K562 (cell line): Measurements from ENCODE around the gene WNT7B. TPM values are rescaled to one million over a fixed set of nuclear protein-coding genes. Genes with fewer than 3 reads are reported as not detected.

Experiments used
- ATAC-seq: fragments of 200-7000 bp; cut with Tn5 transposase; 3 replicates; pipeline ENCODE4 v1.9.1; 2020; ENCODE audit warnings: moderate library complexity
- BruUV-seq: library from RNA; stranded (reverse); fragments of 400-500 nt; replicated peaks from 2 replicates; lab custom pipeline; 2021; lab: Mats Ljungman, UMichigan
- CTCF ChIA-PET: fragments of 300-600 bp; formaldehyde crosslinking; extraction: SDS; loops from one replicate; lab custom pipeline; 2021; ENCODE audit warnings: low intra/inter-chr PET ratio; lab: Yijun Ruan, JAX
- POLR2A ChIA-PET: fragments of 300-600, 350-650 bp; sonication (Branson Sonifier 250); formaldehyde crosslinking; extraction: SDS; loops from one replicate; lab custom pipeline; 2021; ENCODE audit warnings: antibody characterized with exemption, inconsistent platforms; lab: Yijun Ruan, JAX
- DNase-seq, 4 experiments: peaks; one replicate each; pipeline versions ENCODE4 v3.0.0 to v3.0.0-alpha.2; 2011 to 2018; ENCODE audit warnings: low spot score in 3 of 4, mixed read lengths in 3 of 4; ENCODE audit errors: extremely low read depth in 1 of 4
- FAIRE-seq: peaks from 2 replicates; lab custom pipeline; 2011; peaks lifted over from hg19 to GRCh38; lab: Jason Lieb, UNC
- H2AFZ ChIP-seq: 2 replicates; pipeline ENCODE4 v1.6.0; 2011; ENCODE audit warnings: low read depth, low read length, control low read depth, inconsistent platforms
- H3K27ac ChIP-seq: fragments of 200-600 bp; 3 replicates; pipeline ENCODE4 v1.8.0; 2011; ENCODE audit warnings: low read depth, mild to moderate bottlenecking, control low read depth, inconsistent platforms, low read length, moderate library complexity, mixed read lengths; ENCODE audit errors: extremely low read depth
- H3K27me3 ChIP-seq, 2 experiments: fragments of 300-600 bp in 1 of 2; 2 replicates in 1 of 2; 3 replicates in 1 of 2; pipeline versions ENCODE4 v1.6.0 to v1.8.0; 2011; ENCODE audit warnings: inconsistent platforms in 2 of 2, low read length in 2 of 2, mild to moderate bottlenecking in 1 of 2, mixed read lengths in 1 of 2, moderate library complexity in 1 of 2; ENCODE audit not compliant: control insufficient read depth in 2 of 2, insufficient read depth in 2 of 2
- H3K36me3 ChIP-seq: fragments of 300-600 bp; 3 replicates; pipeline ENCODE4 v1.8.0; 2011; ENCODE audit warnings: mild to moderate bottlenecking, low read length, inconsistent platforms; ENCODE audit not compliant: control insufficient read depth, insufficient read depth
- H3K4me1 ChIP-seq, 2 experiments: fragments of 200-600 bp in 1 of 2; replicated peaks in 1 of 2; 2 replicates in 1 of 2; 3 replicates in 1 of 2; pipeline versions ENCODE4 v1.5.1 to v1.8.0; 2011; ENCODE audit warnings: inconsistent platforms in 2 of 2, low read length in 2 of 2, mild to moderate bottlenecking in 1 of 2, mixed read lengths in 1 of 2, moderate library complexity in 1 of 2; ENCODE audit not compliant: control insufficient read depth in 2 of 2, insufficient read depth in 2 of 2
- H3K4me2 ChIP-seq: 2 replicates; pipeline ENCODE4 v1.6.1; 2011; ENCODE audit warnings: low read length, control low read depth, inconsistent platforms, mixed read lengths; ENCODE audit not compliant: insufficient read depth
- H3K4me3 ChIP-seq: fragments of 200-600 bp; sonication (generic), shearing (Covaris generic); 2 replicates; pipeline ENCODE4 v1.5.1; 2016; ENCODE audit warnings: control low read depth, inconsistent platforms
- H3K79me2 ChIP-seq: fragments of 200-600 bp; 3 replicates; pipeline ENCODE4 v1.8.0; 2011; ENCODE audit warnings: low read length, inconsistent platforms; ENCODE audit not compliant: control insufficient read depth, insufficient read depth
- H3K9ac ChIP-seq, 2 experiments: 2 replicates each; pipeline versions ENCODE4 v1.6.0 to v1.6.1; 2011; ENCODE audit warnings: low read depth in 2 of 2, low read length in 2 of 2, control low read depth in 1 of 2, inconsistent platforms in 1 of 2, mild to moderate bottlenecking in 1 of 2, mixed read lengths in 1 of 2; ENCODE audit not compliant: insufficient read depth in 1 of 2
- H3K9me1 ChIP-seq: one replicate; pipeline ENCODE4 v1.6.0; 2011; ENCODE audit warnings: inconsistent platforms, mild to moderate bottlenecking, low read length, moderate library complexity; ENCODE audit not compliant: control insufficient read depth, insufficient read depth
- H3K9me3 ChIP-seq: replicated peaks from 2 replicates; pipeline ENCODE4 v1.5.1; 2011; ENCODE audit warnings: low read depth, low read length, inconsistent platforms; ENCODE audit not compliant: control insufficient read depth, insufficient read depth
- H4K20me1 ChIP-seq: replicated peaks from 2 replicates; pipeline ENCODE4 v1.6.1; 2011; ENCODE audit warnings: low read length, inconsistent platforms, mixed read lengths; ENCODE audit not compliant: control insufficient read depth, insufficient read depth
- HBP1 ChIP-seq: fragments of 450-650 bp; formaldehyde crosslinking; IDR thresholded peaks from 2 replicates; pipeline ENCODE4 v1.4.0; 2022; ENCODE audit warnings: missing genetic modification characterization
- HCFC1 ChIP-seq: IDR thresholded peaks from 2 replicates; pipeline ENCODE4 v1.6.1; 2012; ENCODE audit warnings: low read depth, low read length, improper control_type of control experiment
- IRF2 ChIP-seq: sonication (generic); formaldehyde crosslinking; IDR thresholded peaks from 2 replicates; pipeline ENCODE4 v1.8.1; 2022; ENCODE audit warnings: mild to moderate bottlenecking, missing genetic modification reagents
- MAFK ChIP-seq: IDR thresholded peaks from 2 replicates; pipeline ENCODE4 v1.6.1; 2011; ENCODE audit warnings: low read length, improper control_type of control experiment
- NFYB ChIP-seq: IDR thresholded peaks from 2 replicates; pipeline ENCODE4 v1.6.1; 2011; ENCODE audit warnings: mild to moderate bottlenecking, moderate library complexity; ENCODE audit not compliant: insufficient read length; ENCODE audit errors: extremely low read depth
- POLR3A ChIP-seq: IDR thresholded peaks from 2 replicates; pipeline ENCODE4 v1.6.1; 2011; ENCODE audit warnings: borderline replicate concordance, mild to moderate bottlenecking, moderate library complexity; ENCODE audit not compliant: insufficient read length, insufficient read depth; ENCODE audit errors: extremely low read depth
- SMC3 ChIP-seq: conservative IDR thresholded peaks from 2 replicates; pipeline ENCODE4 v1.6.1; 2011; ENCODE audit warnings: low read depth, low read length, improper control_type of control experiment; ENCODE audit not compliant: insufficient read depth
- SP2 ChIP-seq: IDR thresholded peaks from 2 replicates; pipeline ENCODE4 v1.6.1; 2011; ENCODE audit warnings: mild to moderate bottlenecking, low read depth, low read length, moderate library complexity; ENCODE audit not compliant: poor library complexity, severe bottlenecking; ENCODE audit errors: extremely low read depth
- THRAP3 ChIP-seq: fragments of 450-650 bp; IDR thresholded peaks from 2 replicates; pipeline ENCODE4 v1.6.1; 2016; ENCODE audit warnings: mild to moderate bottlenecking, inconsistent platforms, borderline replicate concordance
- ZBTB7A ChIP-seq: IDR thresholded peaks from 2 replicates; pipeline ENCODE4 v1.6.1; 2011; ENCODE audit warnings: low read depth, mild to moderate bottlenecking, low read length, moderate library complexity, borderline replicate concordance; ENCODE audit not compliant: control insufficient read depth
- ZNF197 ChIP-seq: fragments of 200-800 bp; sonication (Bioruptor generic); IDR thresholded peaks from 2 replicates; pipeline ENCODE4 v1.6.1; 2016; ENCODE audit warnings: low read depth, missing genetic modification characterization, missing compliant biosample characterization
- ZNF232 ChIP-seq: sonication (generic); formaldehyde crosslinking; IDR thresholded peaks from 2 replicates; pipeline ENCODE4 v1.8.0; 2022; ENCODE audit warnings: mild to moderate bottlenecking, missing genetic modification reagents
- ZNF384 ChIP-seq: IDR thresholded peaks from 2 replicates; pipeline ENCODE4 v1.6.1; 2012; ENCODE audit warnings: low read depth, low read length, improper control_type of control experiment
- ZNF41 ChIP-seq: fragments of 250-450 bp; sonication (Bioruptor Pico); conservative IDR thresholded peaks from 2 replicates; pipeline ENCODE4 v1.4.0; 2020; ENCODE audit warnings: mild to moderate bottlenecking
- ZNF445 ChIP-seq: fragments of 250-450 bp; sonication (Bioruptor Pico); IDR thresholded peaks from 2 replicates; pipeline ENCODE4 v1.4.0; 2020; ENCODE audit warnings: low read depth, mild to moderate bottlenecking, moderate library complexity
- ZNF551 ChIP-seq: fragments of 250-450 bp; sonication (Bioruptor Pico); IDR thresholded peaks from 2 replicates; pipeline ENCODE4 v1.5.0; 2021; ENCODE audit warnings: mild to moderate bottlenecking, moderate library complexity
- ZNF785 ChIP-seq: fragments of 250-450 bp; sonication (Bioruptor Pico); IDR thresholded peaks from 2 replicates; pipeline ENCODE4 v1.4.0; 2020; ENCODE audit warnings: mild to moderate bottlenecking
- WGBS: fragments of 100-300 bp; shearing (Covaris generic); methylation state at CpG from one replicate; pipeline ENCODE4 v1.1.6; 2016; ENCODE audit warnings: low coverage, mixed read lengths; ENCODE audit not compliant: insufficient coverage; ENCODE audit errors: missing lambda C conversion rate; 5-methylcytosine and 5-hydroxymethylcytosine counted together
- in situ Hi-C: fragments of 300-500 bp; cut with MboI; formaldehyde crosslinking; loops from 4 replicates; pipeline ENCODE4 v1.15.0; 2018; ENCODE audit warnings: inconsistent platforms, mixed read lengths
- intact Hi-C: fragments of 100-400 bp; cut with micrococcal nuclease; formaldehyde crosslinking; loops from 2 replicates; pipeline ENCODE4 v1.14.2; 2022
- polyA plus RNA-seq, 8 experiments: library from polyadenylated mRNA; depleted of rRNA in 4 of 8; stranded (reverse) in 5 of 8; unstranded in 3 of 8; fragments of >200 nt; fragmentation: Nextera tagmentation in 2 of 8; fragmentation: Illumina TruSeq in 1 of 8; extraction: Ambion mirVana in 2 of 8; extraction: Trizol in 1 of 8; gene quantifications; 2 replicates each; pipeline versions ENCODE4 v1.2.1 to v1.2.3, GENCODE V29; 2011 to 2014; ENCODE audit warnings: inconsistent platforms in 1 of 8, missing spikeins in 1 of 8
- total RNA-seq, 7 experiments: library from RNA; depleted of rRNA in 6 of 7; stranded (reverse); fragments of >200 nt in 6 of 7; fragmentation: Illumina TruSeq in 2 of 7; extraction: Trizol in 2 of 7; gene quantifications; 2 replicates each; pipeline versions ENCODE4 v1.2.1 to v1.2.3, GENCODE V29; 2011 to 2021; ENCODE audit warnings: low replicate concordance in 1 of 7
- TF ChIP-seq, protein P1 (sequence below): fragments of 250-450 bp; sonication (Bioruptor Pico); IDR thresholded peaks from 2 replicates; pipeline ENCODE4 v1.9.0; 2021; ENCODE audit warnings: mild to moderate bottlenecking
- TF ChIP-seq, protein P2 (sequence below), 2 experiments: fragments of 450-650 bp in 1 of 2; sonication (generic) in 1 of 2; formaldehyde crosslinking; conservative IDR thresholded peaks; 2 replicates each; pipeline versions ENCODE4 v1.4.0 to v1.8.1; 2020 to 2022; ENCODE audit warnings: mild to moderate bottlenecking in 1 of 2, missing genetic modification reagents in 1 of 2
- TF ChIP-seq, protein P3 (sequence below): fragments of 450-650 bp; formaldehyde crosslinking; IDR thresholded peaks from 2 replicates; pipeline ENCODE4 v1.4.0; 2020; ENCODE audit warnings: mild to moderate bottlenecking, moderate library complexity

Gene WNT7B
- total and polyA plus RNA-seq, 9 of the 15 experiments (the other 6 are each of a cell fraction or from before 2014, with no cell fraction given), result not detected

- BruUV-seq, result no TSS peak
- ChIA-PET POLR2A (no interaction called here), CTCF (no interaction called here)
- WGBS, result 0% methylated on average over 1 of the region's 2 CpGs
- Histone ChIP-seq H3K9me1 (no peaks in the 10 kb centered on the region), H3K27me3 (no peaks in the 10 kb centered on the region), H3K4me1 (peaks cover 0 to 6% of the 10 kb centered on the region in 2 experiments; a peak in 1 of 5 replicates), H3K9ac (no peak overlapping the region), H3K27ac (no peak overlapping the region), H3K36me3 (no peaks in the 10 kb centered on the region), H3K4me3 (no peak overlapping the region), H3K4me2 (no peak overlapping the region), H3K9me3 (no peaks in the 10 kb centered on the region), H4K20me1 (no peaks in the 10 kb centered on the region), H2AFZ (no peak overlapping the region), H3K79me2 (no peaks in the 10 kb centered on the region)
- DNase-seq (no peak), FAIRE-seq (no peak), ATAC-seq (no peak)
- no peak for TF ChIP-seq ZNF384
- TF ChIP-seq, protein P1, sequence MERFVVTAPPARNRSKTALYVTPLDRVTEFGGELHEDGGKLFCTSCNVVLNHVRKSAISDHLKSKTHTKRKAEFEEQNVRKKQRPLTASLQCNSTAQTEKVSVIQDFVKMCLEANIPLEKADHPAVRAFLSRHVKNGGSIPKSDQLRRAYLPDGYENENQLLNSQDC (CRISPR knock-in tag), result no peak
- TF ChIP-seq ZNF785 (CRISPR knock-in tag), result no peak
- no peak for TF ChIP-seq MAFK
- no peak for TF ChIP-seq ZNF41 (CRISPR knock-in tag)
- no peak for TF ChIP-seq ZNF232
- no peak for TF ChIP-seq ZNF445 (CRISPR knock-in tag)
- no peak for TF ChIP-seq POLR3A
- no peak for TF ChIP-seq IRF2
- TF ChIP-seq, protein P2, sequence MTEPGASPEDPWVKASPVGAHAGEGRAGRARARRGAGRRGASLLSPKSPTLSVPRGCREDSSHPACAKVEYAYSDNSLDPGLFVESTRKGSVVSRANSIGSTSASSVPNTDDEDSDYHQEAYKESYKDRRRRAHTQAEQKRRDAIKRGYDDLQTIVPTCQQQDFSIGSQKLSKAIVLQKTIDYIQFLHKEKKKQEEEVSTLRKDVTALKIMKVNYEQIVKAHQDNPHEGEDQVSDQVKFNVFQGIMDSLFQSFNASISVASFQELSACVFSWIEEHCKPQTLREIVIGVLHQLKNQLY (CRISPR knock-in tag; conservative IDR thresholded peaks at IDR 0.05), result no peak
- TF ChIP-seq ZNF197 (CRISPR knock-in tag), result no peak
- no peak for TF ChIP-seq THRAP3
- no peak for TF ChIP-seq ZNF551
- TF ChIP-seq, protein P3, sequence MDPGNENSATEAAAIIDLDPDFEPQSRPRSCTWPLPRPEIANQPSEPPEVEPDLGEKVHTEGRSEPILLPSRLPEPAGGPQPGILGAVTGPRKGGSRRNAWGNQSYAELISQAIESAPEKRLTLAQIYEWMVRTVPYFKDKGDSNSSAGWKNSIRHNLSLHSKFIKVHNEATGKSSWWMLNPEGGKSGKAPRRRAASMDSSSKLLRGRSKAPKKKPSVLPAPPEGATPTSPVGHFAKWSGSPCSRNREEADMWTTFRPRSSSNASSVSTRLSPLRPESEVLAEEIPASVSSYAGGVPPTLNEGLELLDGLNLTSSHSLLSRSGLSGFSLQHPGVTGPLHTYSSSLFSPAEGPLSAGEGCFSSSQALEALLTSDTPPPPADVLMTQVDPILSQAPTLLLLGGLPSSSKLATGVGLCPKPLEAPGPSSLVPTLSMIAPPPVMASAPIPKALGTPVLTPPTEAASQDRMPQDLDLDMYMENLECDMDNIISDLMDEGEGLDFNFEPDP (CRISPR knock-in tag), result no peak
- no peak for TF ChIP-seq HBP1 (CRISPR knock-in tag)
- TF ChIP-seq HCFC1, result no peak
- no peak for TF ChIP-seq SMC3
- TF ChIP-seq ZBTB7A, result no peak
- TF ChIP-seq SP2, result no peak
- no peak for TF ChIP-seq NFYB
- in situ Hi-C loops, result no loop called here
- intact Hi-C loops, result no loop called here
These were observed 61.8 kb downstream of the WNT7B start for GRCh38 chr22:45915151-45915550.
